Measurements from ENCODE around the gene ADAMTS12. TPM values are rescaled to one million over a fixed set of nuclear protein-coding genes. Genes with fewer than 3 reads are reported as not detected.

The ADAMTS12 gene
- total and polyA plus RNA-seq, 9 of the 15 experiments (the other 6 are each of a cell fraction or from before 2014, with no cell fraction given), result 0.11 TPM; not detected in 8

DNA sequence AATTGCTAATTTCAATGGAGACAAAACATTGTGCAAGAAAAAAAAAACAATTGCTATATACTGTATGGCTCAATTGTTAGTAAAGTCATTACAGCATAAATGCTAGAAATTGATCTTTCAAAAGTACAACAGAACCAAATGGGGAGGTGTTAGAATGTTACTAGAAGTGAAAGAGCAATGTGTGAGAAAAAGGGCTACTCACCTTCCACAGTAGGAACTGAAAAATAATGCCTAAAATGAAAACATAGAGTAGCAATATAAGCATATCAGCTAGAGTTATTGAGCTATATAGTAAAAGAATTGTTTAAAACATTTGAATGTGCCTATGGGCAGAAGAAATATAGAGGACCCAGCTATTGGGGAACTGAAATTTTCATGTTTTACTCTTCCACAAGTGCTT is 33.5 kb upstream of the ADAMTS12 start (continued):
- TF ChIP-seq, protein P1, sequence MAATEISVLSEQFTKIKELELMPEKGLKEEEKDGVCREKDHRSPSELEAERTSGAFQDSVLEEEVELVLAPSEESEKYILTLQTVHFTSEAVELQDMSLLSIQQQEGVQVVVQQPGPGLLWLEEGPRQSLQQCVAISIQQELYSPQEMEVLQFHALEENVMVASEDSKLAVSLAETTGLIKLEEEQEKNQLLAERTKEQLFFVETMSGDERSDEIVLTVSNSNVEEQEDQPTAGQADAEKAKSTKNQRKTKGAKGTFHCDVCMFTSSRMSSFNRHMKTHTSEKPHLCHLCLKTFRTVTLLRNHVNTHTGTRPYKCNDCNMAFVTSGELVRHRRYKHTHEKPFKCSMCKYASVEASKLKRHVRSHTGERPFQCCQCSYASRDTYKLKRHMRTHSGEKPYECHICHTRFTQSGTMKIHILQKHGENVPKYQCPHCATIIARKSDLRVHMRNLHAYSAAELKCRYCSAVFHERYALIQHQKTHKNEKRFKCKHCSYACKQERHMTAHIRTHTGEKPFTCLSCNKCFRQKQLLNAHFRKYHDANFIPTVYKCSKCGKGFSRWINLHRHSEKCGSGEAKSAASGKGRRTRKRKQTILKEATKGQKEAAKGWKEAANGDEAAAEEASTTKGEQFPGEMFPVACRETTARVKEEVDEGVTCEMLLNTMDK (IDR thresholded peaks at IDR 0.05; ENCODE audit: borderline replicate concordance, insufficient read depth, low read depth, low read length, poor library complexity, severe bottlenecking), result no peak

DNA sequence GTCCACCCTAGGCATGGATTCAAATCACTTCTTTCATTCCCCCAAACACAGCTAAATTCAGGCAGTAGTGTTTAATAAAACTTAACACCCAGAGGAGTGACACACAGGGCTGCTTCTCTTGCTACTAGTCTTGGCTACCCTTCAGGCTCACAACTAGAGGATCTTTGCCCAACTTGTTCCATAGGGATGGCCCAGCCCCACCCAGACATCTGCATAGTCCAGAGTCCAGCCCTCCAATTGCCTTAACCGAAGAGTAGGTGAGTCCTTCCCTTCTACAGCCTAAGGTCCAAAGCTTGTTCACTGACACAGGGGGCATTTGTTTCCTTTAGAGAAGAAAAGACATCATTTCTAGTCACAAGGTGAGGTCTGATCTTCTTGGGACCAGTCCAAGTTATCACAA is 29.2 kb upstream of the ADAMTS12 start:
- ChIA-PET CTCF (ENCODE audit: low intra/inter-chr PET ratio) (no interaction called here), POLR2A (no interaction called here)
- intact Hi-C loops (cut with micrococcal nuclease), result no loop called here
- H3K27ac ChIP-seq (ENCODE audit: extremely low read depth, low read depth, low read length), result no peak overlapping the region
- FAIRE-seq (no peak), DNase-seq (ENCODE audit: extremely low read depth in 1 of 4, low spot score in 3 of 4) (no peak), ATAC-seq (no peak)
- no peaks in the 10 kb centered on the region for H3K36me3 ChIP-seq (ENCODE audit: control insufficient read depth, insufficient read depth, low read length)
- H3K79me2 ChIP-seq (ENCODE audit: control insufficient read depth, insufficient read depth, low read length), result no peaks in the 10 kb centered on the region
- H3K9me1 ChIP-seq (ENCODE audit: control insufficient read depth, insufficient read depth, low read length), result no peaks in the 10 kb centered on the region
- in situ Hi-C loops (cut with MboI), result loop anchor here (5.0 kb wide), 1 partner anchor 484 kb away; no protein-coding TSS in a partner anchor
- no peaks in the 10 kb centered on the region for H3K27me3 ChIP-seq (ENCODE audit: control insufficient read depth in 2 of 2, insufficient read depth in 2 of 2, low read length in 2 of 2)
- WGBS (ENCODE audit: insufficient coverage, low coverage, missing lambda C conversion rate), result 0% methylated on average over 1 of the region's 1 CpG
- no peaks in the 10 kb centered on the region for H3K4me1 ChIP-seq (replicated peaks in 1 of 2; ENCODE audit: control insufficient read depth in 2 of 2, insufficient read depth in 2 of 2, low read length in 2 of 2)
- BruUV-seq (replicated peaks), result no TSS peak
- H3K4me2 ChIP-seq (ENCODE audit: insufficient read depth, low read length), result no peak overlapping the region
- H4K20me1 ChIP-seq (replicated peaks; ENCODE audit: control insufficient read depth, insufficient read depth, low read length), result no peaks in the 10 kb centered on the region
- no peak overlapping the region for H3K4me3 ChIP-seq
- no peaks in the 10 kb centered on the region for H3K9me3 ChIP-seq (replicated peaks; ENCODE audit: control insufficient read depth, insufficient read depth, low read depth, low read length)
- no peak overlapping the region for H3K9ac ChIP-seq (ENCODE audit: insufficient read depth in 1 of 2, low read depth in 2 of 2, low read length in 2 of 2)
- H2AFZ ChIP-seq (ENCODE audit: low read depth, low read length), result no peak overlapping the region
- TF ChIP-seq ZEB2 (IDR thresholded peaks at IDR 0.05) (no peak), CAMTA2 (CRISPR knock-in tag; conservative IDR thresholded peaks at IDR 0.05) (no peak), TAL1 (IDR thresholded peaks at IDR 0.05) (no peak), NR3C1 (CRISPR knock-in tag; IDR thresholded peaks at IDR 0.05) (no peak), CCAR2 (IDR thresholded peaks at IDR 0.05; ENCODE audit: low read depth, low read length) (no peak), SIN3B (IDR thresholded peaks at IDR 0.05; ENCODE audit: low read depth) (no peak), SMARCB1 (IDR thresholded peaks at IDR 0.05; ENCODE audit: insufficient read length, low read depth) (no peak), ZKSCAN1 (IDR thresholded peaks at IDR 0.05; ENCODE audit: low read depth, low read length) (no peak), NFRKB (IDR thresholded peaks at IDR 0.05; ENCODE audit: low read depth) (no peak)
- TF ChIP-seq, protein P2, sequence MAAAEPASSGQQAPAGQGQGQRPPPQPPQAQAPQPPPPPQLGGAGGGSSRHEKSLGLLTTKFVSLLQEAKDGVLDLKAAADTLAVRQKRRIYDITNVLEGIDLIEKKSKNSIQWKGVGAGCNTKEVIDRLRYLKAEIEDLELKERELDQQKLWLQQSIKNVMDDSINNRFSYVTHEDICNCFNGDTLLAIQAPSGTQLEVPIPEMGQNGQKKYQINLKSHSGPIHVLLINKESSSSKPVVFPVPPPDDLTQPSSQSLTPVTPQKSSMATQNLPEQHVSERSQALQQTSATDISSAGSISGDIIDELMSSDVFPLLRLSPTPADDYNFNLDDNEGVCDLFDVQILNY (CRISPR knock-in tag; IDR thresholded peaks at IDR 0.05), result no peak
- TF ChIP-seq, protein P3, sequence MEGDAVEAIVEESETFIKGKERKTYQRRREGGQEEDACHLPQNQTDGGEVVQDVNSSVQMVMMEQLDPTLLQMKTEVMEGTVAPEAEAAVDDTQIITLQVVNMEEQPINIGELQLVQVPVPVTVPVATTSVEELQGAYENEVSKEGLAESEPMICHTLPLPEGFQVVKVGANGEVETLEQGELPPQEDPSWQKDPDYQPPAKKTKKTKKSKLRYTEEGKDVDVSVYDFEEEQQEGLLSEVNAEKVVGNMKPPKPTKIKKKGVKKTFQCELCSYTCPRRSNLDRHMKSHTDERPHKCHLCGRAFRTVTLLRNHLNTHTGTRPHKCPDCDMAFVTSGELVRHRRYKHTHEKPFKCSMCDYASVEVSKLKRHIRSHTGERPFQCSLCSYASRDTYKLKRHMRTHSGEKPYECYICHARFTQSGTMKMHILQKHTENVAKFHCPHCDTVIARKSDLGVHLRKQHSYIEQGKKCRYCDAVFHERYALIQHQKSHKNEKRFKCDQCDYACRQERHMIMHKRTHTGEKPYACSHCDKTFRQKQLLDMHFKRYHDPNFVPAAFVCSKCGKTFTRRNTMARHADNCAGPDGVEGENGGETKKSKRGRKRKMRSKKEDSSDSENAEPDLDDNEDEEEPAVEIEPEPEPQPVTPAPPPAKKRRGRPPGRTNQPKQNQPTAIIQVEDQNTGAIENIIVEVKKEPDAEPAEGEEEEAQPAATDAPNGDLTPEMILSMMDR (IDR thresholded peaks at IDR 0.05 in 2 of 3, conservative IDR thresholded peaks at IDR 0.05 in 1 of 3; ENCODE audit: insufficient read depth in 2 of 3, low read depth in 1 of 3, low read length in 3 of 3), result no peak
- TF ChIP-seq, protein P4, sequence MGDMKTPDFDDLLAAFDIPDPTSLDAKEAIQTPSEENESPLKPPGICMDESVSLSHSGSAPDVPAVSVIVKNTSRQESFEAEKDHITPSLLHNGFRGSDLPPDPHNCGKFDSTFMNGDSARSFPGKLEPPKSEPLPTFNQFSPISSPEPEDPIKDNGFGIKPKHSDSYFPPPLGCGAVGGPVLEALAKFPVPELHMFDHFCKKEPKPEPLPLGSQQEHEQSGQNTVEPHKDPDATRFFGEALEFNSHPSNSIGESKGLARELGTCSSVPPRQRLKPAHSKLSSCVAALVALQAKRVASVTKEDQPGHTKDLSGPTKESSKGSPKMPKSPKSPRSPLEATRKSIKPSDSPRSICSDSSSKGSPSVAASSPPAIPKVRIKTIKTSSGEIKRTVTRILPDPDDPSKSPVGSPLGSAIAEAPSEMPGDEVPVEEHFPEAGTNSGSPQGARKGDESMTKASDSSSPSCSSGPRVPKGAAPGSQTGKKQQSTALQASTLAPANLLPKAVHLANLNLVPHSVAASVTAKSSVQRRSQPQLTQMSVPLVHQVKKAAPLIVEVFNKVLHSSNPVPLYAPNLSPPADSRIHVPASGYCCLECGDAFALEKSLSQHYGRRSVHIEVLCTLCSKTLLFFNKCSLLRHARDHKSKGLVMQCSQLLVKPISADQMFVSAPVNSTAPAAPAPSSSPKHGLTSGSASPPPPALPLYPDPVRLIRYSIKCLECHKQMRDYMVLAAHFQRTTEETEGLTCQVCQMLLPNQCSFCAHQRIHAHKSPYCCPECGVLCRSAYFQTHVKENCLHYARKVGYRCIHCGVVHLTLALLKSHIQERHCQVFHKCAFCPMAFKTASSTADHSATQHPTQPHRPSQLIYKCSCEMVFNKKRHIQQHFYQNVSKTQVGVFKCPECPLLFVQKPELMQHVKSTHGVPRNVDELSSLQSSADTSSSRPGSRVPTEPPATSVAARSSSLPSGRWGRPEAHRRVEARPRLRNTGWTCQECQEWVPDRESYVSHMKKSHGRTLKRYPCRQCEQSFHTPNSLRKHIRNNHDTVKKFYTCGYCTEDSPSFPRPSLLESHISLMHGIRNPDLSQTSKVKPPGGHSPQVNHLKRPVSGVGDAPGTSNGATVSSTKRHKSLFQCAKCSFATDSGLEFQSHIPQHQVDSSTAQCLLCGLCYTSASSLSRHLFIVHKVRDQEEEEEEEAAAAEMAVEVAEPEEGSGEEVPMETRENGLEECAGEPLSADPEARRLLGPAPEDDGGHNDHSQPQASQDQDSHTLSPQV (IDR thresholded peaks at IDR 0.05), result no peak
